Hepatocyte (in vitro differentiated cells): ENCODE results near the gene ACOX3.

Experiments
- EZH2 ChIP-seq: fragments of 200-600 bp; sonication (generic); IDR thresholded peaks from 2 replicates; pipeline ENCODE4 v1.6.1; 2016; ENCODE audit warnings: antibody characterized with exemption, mild to moderate bottlenecking, borderline replicate concordance
- TF ChIP-seq, protein P1 (sequence below): fragments of 200-600 bp; sonication (generic); IDR thresholded peaks from 2 replicates; pipeline ENCODE4 v1.5.1; 2016; ENCODE audit warnings: antibody characterized with exemption, mild to moderate bottlenecking; ENCODE audit not compliant: poor library complexity

DNA sequence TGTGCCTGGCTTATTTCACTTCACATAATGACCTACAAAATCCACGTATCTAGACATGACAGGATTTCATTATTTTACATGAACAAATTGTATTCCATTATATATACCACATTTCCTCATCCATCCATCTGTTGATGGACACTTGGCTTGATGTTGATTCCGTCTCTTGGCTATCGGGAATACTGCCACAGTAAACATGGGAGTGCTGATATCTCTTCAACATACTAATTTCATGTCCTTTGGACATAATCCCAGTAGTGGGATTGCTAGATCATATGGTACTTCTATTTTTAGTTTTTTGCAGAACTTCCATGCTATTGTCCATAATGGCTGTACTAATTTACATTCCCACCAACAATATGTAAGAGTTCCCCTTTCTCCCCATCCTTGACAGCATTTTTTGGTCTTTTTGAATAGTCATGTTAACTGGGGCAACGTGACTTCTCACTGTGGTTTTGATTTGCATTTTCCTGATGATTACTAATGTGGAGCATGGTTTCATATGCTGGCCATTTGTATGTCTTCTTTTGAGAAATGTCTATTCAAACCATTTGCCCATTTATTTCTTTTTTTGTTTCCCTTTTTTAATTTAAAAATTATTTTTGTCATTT lies 102.1 kb downstream of the ACOX3 start:
- TF ChIP-seq, protein P1, sequence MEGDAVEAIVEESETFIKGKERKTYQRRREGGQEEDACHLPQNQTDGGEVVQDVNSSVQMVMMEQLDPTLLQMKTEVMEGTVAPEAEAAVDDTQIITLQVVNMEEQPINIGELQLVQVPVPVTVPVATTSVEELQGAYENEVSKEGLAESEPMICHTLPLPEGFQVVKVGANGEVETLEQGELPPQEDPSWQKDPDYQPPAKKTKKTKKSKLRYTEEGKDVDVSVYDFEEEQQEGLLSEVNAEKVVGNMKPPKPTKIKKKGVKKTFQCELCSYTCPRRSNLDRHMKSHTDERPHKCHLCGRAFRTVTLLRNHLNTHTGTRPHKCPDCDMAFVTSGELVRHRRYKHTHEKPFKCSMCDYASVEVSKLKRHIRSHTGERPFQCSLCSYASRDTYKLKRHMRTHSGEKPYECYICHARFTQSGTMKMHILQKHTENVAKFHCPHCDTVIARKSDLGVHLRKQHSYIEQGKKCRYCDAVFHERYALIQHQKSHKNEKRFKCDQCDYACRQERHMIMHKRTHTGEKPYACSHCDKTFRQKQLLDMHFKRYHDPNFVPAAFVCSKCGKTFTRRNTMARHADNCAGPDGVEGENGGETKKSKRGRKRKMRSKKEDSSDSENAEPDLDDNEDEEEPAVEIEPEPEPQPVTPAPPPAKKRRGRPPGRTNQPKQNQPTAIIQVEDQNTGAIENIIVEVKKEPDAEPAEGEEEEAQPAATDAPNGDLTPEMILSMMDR = no peak
- TF ChIP-seq EZH2 = no peak
